HL-60 (cell line): ENCODE data around the gene GOLGA6A.

ENCODE experiments used
- CTCF ChIP-seq: IDR thresholded peaks from one replicate; pipeline ENCODE4 v1.5.1; 2011; ENCODE audit warnings: low read length, control low read depth, inconsistent platforms; ENCODE audit not compliant: insufficient read depth
- GABPA ChIP-seq: IDR thresholded peaks from 2 replicates; pipeline ENCODE4 v1.6.1; 2012; ENCODE audit warnings: low read depth
- POLR2AphosphoS5 ChIP-seq: IDR thresholded peaks from 2 replicates; pipeline ENCODE4 v1.6.1; 2012; ENCODE audit warnings: low read depth
- REST ChIP-seq: IDR thresholded peaks from 2 replicates; pipeline ENCODE4 v1.6.1; 2012; ENCODE audit warnings: low read depth; ENCODE audit not compliant: insufficient replicate concordance

- TF ChIP-seq CTCF (no peak), REST (no peak), POLR2AphosphoS5 (no peak), GABPA (no peak)
These were observed 41.8 kb upstream of the GOLGA6A start for GRCh38 chr15:74124196-74124595.
